ENCODE measurements around the gene PDZRN3. TPM values are rescaled to one million over a fixed set of nuclear protein-coding genes. Genes with fewer than 3 reads are reported as not detected.

Gene PDZRN3
- total RNA-seq, 1 donor from 2014 or later: 1.3 TPM

- no peaks in the 10 kb centered on the region for H3K36me3 Mint-ChIP-seq (ENCODE audit: low read depth, unreplicated experiment)
- no peak overlapping the region for H3K4me3 Mint-ChIP-seq (ENCODE audit: unreplicated experiment)
- H3K9me3 Mint-ChIP-seq (ENCODE audit: unreplicated experiment): no peaks in the 10 kb centered on the region
- H3K27me3 Mint-ChIP-seq (ENCODE audit: unreplicated experiment): peaks cover 1% of the 10 kb centered on the region
- H3K27ac Mint-ChIP-seq (ENCODE audit: unreplicated experiment): no peak overlapping the region
- peaks cover 8% of the 10 kb centered on the region for H3K4me1 Mint-ChIP-seq (ENCODE audit: unreplicated experiment)
- no peak for DNase-seq (ENCODE audit: low spot score)
- TF ChIP-seq CTCF (IDR thresholded peaks at IDR 0.05; ENCODE audit: unreplicated experiment): no peak
Measured at GRCh38 chr3:73403444-73403843, 221.3 kb downstream of the PDZRN3 start.

GRCh38 chr3:73401616-73402279 is 223.0 kb downstream of the PDZRN3 start:
- DNase-seq (ENCODE audit: low spot score): no peak
- H3K27me3 Mint-ChIP-seq (ENCODE audit: unreplicated experiment): peaks cover 1% of the 10 kb centered on the region
- no peak overlapping the region for H3K27ac Mint-ChIP-seq (ENCODE audit: unreplicated experiment)
- H3K4me3 Mint-ChIP-seq (ENCODE audit: unreplicated experiment): no peak overlapping the region
- H3K36me3 Mint-ChIP-seq (ENCODE audit: low read depth, unreplicated experiment): no peaks in the 10 kb centered on the region
- H3K9me3 Mint-ChIP-seq (ENCODE audit: unreplicated experiment): no peaks in the 10 kb centered on the region
- H3K4me1 Mint-ChIP-seq (ENCODE audit: unreplicated experiment): peaks cover 15% of the 10 kb centered on the region
- no peak for TF ChIP-seq CTCF (IDR thresholded peaks at IDR 0.05; ENCODE audit: unreplicated experiment)

GRCh38 chr3:73401059-73401458 is 223.7 kb downstream of the PDZRN3 start:
- DNase-seq (ENCODE audit: low spot score): no peak
- peaks cover 1% of the 10 kb centered on the region for H3K27me3 Mint-ChIP-seq (ENCODE audit: unreplicated experiment)
- no peak overlapping the region for H3K4me3 Mint-ChIP-seq (ENCODE audit: unreplicated experiment)

GRCh38 chr3:73399666-73400253 is 225.0 kb downstream of the PDZRN3 start:
- Mint-ChIP-seq H3K27ac (ENCODE audit: unreplicated experiment) (no peak overlapping the region), H3K9me3 (ENCODE audit: unreplicated experiment) (no peaks in the 10 kb centered on the region)
- no peak for TF ChIP-seq CTCF (IDR thresholded peaks at IDR 0.05; ENCODE audit: unreplicated experiment)

More at GRCh38 chr3:73401059-73401458, 223.7 kb downstream of the PDZRN3 start:
- Mint-ChIP-seq H3K27ac (ENCODE audit: unreplicated experiment) (no peak overlapping the region), H3K36me3 (ENCODE audit: low read depth, unreplicated experiment) (no peaks in the 10 kb centered on the region), H3K9me3 (ENCODE audit: unreplicated experiment) (no peaks in the 10 kb centered on the region), H3K4me1 (ENCODE audit: unreplicated experiment) (peaks cover 22% of the 10 kb centered on the region)
- TF ChIP-seq CTCF (IDR thresholded peaks at IDR 0.05; ENCODE audit: unreplicated experiment): no peak

GRCh38 chr3:73399106-73399505 is 225.6 kb downstream of the PDZRN3 start:
- H3K27ac Mint-ChIP-seq (ENCODE audit: unreplicated experiment): no peak overlapping the region
- no peak for DNase-seq (ENCODE audit: low spot score)
- no peak for TF ChIP-seq CTCF (IDR thresholded peaks at IDR 0.05; ENCODE audit: unreplicated experiment)
- no peaks in the 10 kb centered on the region for H3K9me3 Mint-ChIP-seq (ENCODE audit: unreplicated experiment)
- H3K36me3 Mint-ChIP-seq (ENCODE audit: low read depth, unreplicated experiment): no peaks in the 10 kb centered on the region
- H3K27me3 Mint-ChIP-seq (ENCODE audit: unreplicated experiment): peaks cover 3% of the 10 kb centered on the region
- H3K4me3 Mint-ChIP-seq (ENCODE audit: unreplicated experiment): no peak overlapping the region
- peaks cover 33% of the 10 kb centered on the region for H3K4me1 Mint-ChIP-seq (ENCODE audit: unreplicated experiment)

More at GRCh38 chr3:73399666-73400253, 225.0 kb downstream of the PDZRN3 start:
- no peaks in the 10 kb centered on the region for H3K36me3 Mint-ChIP-seq (ENCODE audit: low read depth, unreplicated experiment)
- DNase-seq (ENCODE audit: low spot score): no peak
- no peak overlapping the region for H3K4me3 Mint-ChIP-seq (ENCODE audit: unreplicated experiment)
- H3K4me1 Mint-ChIP-seq (ENCODE audit: unreplicated experiment): peaks cover 29% of the 10 kb centered on the region
- H3K27me3 Mint-ChIP-seq (ENCODE audit: unreplicated experiment): peaks cover 3% of the 10 kb centered on the region
